ENCODE results near the gene CLIP2.
"Not testable (repeated sequence)": the region's sequence is repeated elsewhere in the genome, so short reads cannot be mapped to it uniquely, and the experiment has no call there.

The CLIP2 gene

DNA sequence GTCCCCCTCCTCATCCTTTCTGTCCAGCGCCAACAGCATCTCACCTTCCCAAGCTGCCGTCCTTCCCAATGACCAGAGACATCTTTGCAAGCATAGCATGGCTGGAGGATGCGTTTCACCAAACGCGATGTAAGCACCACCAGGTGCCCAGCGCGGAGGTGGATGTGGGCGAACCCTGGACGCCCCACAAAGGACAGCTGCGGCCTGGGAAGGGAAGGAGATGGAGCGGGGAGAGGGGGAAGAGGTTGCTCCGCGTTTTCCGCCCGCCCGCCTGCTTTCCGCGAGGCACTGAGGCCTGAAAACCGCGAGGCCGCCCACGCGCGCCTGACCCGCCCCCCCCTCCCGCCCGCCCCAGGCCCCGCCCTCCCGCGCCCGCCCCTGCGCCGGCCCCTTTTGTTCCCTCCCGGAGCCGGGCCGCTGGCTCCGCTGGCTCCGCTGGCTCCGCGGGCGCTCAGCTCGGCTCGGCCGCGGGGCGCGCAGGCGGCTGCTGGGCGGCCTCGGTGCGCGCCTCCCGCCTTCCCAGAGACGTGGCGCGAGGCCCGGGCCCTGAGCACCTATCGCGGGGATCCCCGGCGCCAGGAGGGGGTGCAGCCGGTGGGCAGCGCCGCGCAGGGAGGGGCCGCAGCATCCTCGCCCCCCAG lies at the start of gene CLIP2:
Gene CLIP2, plus strand, starts transcription at position 390 of the 641 bp plus-strand sequence. CDS start 28,140 bp downstream, outside the sequence.
- DNase-seq, result peak; percentile 70

DNA sequence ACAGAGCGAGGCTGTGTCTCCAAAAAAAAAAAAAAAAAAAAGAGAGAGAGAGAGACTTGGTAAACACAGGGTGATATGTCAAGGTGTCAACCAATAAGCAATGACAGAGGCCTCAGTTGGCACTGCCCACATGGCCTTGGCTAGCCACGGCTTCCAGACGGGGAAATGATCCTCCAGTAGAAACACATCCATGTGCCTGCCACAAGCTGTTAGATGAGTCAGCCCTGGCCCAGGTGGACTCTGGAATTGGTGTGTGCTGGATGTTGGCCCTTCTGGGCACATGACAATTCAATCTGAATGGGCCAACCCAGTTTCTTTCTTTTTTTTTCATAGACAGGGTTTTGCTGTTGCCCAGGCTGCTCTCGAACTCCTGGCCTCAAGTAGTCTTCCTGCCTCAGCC lies 48.7 kb upstream of the CLIP2 start:
- no peak for DNase-seq

DNA sequence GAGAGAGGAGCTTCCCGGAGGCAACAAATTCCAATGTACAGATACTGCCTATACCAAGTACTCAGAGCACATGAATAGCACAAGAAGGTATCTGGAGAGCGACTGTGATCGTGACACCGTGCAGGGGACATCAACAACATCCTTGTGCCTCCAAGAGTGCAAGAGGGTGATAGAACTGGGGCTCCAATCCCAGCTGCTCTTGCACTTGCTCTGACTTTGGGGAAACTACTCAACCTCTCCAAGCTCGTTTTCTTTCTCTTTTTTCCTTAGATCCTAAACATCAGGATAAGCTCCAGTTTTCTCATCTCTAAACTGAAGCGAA lies 47.1 kb upstream of the CLIP2 start:
- DNase-seq, result no peak

DNA sequence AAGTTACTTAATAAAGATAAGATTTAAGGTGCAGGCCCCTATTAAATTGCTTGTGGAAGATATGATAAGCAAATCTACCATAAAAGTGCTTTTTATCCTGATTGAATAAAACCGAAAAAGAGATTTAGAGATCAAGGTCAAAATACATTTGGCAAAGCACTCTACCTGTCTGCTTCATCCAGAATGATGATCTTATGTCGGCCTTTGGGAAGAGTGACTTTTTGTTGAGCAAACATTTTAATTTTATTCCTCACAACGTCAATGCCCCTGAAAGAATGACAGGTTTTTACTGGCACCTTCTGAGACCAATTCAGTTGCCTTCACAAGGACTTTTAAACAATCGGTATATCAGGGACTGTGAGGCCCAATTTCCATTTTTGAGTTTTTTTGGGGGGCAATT lies 42.7 kb upstream of the CLIP2 start:
- no peak for DNase-seq

DNA sequence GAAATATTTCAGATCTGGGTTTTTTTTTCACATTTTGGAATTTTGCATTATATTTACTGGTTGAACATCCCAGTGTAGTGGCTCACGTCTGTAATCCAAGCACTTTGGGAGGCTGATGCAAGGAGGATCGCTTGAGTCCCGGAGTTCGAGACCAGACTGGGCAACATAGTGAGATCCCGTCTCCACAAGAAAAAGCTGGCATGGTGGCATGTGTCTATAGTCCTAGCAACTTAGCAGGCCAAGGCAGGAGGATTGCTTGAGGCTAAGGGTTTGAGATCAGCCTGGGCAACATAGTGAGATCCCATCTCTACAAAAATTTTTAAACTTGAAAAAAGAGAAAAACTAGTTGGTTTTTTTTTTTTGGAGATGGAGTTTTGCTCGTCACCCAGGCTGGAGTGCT lies 41.1 kb upstream of the CLIP2 start:
- no peak for DNase-seq

DNA sequence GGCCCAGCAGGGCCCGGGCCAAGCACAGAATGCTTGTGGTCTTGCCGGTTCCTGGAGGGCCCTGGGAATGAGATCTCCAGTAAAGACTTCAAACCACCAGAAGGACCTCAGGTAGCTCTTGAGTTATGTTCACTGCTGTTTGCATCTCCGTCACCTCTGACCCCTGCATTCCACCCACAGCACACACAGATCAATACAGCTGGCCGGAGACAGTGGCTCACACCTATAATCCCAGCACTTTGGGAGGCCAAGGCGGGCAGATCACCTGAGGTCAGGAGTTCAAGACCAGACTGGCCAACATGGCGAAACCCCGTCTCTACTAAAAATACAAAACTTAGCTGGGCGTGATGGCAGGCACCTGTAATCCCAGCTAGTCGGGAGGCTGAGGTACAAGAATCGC lies 40.1 kb upstream of the CLIP2 start:
- not testable (repeated sequence) for DNase-seq

DNA sequence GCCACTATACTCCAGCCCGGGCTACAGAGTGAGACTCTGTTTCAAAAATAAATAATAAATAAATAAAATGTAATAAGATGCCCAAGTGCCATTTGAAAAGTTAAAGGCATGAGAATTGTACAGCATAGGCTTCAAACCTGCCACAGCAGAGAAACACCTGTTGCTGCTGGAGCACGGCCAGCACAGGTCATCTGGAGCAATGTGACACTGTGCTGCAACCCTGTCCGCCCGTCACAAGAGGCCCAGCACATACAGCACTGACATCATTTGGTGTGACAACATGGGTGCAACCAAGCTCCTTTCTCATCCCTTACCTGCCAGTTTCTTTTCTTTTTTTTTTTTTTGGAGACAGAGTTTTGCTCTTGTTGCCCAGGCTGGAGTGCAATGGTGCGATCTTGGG lies 36.3 kb upstream of the CLIP2 start:
- DNase-seq, result no peak

DNA sequence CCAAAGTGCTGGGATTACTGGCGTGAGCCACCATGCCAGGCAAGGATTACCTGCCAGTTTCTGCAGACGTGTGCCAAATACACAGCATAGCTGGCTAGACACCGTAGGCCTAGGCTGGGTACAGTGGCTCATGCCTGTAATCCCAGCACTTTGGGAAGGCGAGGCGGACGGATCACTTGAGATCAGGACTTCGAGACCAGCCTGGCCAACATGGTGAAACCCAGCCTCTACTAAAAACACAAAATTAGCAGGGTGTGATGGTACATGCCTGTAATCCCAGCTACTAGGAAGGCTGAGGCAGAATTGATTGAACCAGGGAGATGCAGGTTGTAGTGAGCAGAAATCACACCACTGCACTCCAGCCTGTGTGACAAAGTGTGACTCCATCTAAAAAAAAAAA lies 35.9 kb upstream of the CLIP2 start:
- no peak for DNase-seq

DNA sequence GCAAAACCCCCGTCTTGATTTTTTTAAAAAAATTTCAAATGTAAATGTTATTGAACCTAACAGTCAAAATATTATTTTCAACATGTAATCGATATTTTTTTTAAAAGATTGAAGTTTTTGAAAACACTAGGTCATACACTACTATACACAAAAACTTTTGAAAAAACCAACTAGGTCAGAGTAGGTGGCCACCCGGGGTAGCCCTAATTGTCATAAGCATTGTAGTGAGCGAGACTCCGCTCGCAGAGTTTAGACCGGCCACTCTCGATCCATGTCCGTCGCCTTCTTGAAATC lies 35.4 kb upstream of the CLIP2 start:
- DNase-seq, result no peak

DNA sequence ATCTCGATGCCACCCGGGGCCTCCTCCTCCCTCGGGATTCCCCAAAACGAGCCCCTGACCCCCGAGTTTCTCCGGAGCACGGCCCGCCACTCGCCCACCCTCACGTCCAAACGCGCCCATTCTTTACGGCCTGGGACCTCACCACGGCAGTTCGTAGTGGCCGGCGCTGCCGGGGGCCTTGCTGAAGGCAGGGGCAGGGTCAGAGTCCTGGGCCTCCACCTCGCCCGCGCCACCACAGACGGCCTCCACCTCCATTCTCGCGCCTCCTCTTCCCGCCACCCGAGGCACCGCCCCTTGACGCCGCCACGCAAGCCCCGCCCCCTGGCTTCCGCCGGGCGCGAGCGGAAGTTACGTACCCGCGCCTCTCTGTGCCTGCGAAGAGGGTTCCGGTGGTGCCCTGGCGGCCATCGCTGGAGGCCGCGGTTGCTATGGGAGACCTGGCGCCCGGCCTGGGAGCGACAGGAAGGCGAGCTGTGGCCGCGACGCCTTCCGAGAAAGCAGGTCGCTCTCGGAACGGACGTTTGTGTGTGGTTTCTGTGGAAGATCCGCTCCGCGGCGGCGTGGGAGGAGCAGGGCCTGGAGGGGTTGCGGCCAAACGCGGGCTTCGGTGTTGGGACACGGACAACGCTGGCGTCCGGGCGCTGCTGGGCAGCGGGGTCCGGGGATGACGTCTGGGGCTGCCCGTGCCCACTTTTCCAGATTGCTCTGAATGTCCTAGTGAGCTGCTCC lies 34.9 kb upstream of the CLIP2 start, which contains the start of gene RFC2:
Gene RFC2, minus strand, starts transcription at position 271 of the 729 bp plus-strand sequence. Its CDS starts 16 bp downstream, at position 255.
- peak; percentile 78 for DNase-seq

DNA sequence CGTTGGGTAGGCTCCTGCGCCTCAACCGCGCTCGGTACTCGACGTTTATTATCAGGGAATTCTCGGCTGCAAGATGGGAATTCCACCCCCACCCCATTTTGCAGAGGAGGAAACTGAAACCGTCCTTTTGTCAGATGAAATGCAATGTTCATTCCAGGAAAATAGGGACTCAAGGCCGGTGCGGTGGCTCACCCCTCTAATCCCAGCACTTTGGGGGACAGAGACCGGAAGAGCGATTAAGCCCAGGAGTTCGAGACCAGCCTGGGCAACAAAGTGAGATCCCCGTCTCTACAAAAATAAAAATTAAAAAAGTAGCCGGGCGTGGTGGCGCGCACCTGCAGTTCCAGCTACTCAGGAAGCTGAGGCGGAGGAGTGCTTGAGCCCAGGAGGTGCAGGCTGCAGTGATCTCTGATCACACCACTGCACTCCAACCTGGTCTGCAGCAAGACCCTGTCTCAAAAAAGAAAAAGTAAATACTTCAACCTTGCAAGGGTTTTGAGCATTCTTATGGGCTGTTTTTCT lies 34.3 kb upstream of the CLIP2 start:
- DNase-seq, result no peak

DNA sequence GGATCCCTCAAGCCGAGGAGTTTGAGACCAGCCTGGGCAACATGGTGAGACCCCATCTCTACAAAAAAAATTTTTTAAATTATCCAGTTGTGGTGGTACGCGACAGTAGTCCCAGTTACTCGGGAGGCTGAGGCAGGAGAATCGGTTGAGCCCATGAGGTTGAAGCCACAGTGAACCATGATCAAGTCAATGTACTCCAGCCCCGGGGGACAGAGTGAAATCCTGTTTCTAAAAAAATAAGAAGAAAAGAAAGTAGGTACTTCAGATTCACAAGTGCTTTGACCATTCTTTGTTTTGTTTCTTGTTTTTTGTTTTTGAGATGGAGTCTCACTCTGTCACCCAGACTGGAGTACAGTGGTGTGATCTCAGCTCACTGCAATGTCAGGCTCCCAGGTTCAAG lies 33.7 kb upstream of the CLIP2 start:
- not testable (repeated sequence) for DNase-seq

DNA sequence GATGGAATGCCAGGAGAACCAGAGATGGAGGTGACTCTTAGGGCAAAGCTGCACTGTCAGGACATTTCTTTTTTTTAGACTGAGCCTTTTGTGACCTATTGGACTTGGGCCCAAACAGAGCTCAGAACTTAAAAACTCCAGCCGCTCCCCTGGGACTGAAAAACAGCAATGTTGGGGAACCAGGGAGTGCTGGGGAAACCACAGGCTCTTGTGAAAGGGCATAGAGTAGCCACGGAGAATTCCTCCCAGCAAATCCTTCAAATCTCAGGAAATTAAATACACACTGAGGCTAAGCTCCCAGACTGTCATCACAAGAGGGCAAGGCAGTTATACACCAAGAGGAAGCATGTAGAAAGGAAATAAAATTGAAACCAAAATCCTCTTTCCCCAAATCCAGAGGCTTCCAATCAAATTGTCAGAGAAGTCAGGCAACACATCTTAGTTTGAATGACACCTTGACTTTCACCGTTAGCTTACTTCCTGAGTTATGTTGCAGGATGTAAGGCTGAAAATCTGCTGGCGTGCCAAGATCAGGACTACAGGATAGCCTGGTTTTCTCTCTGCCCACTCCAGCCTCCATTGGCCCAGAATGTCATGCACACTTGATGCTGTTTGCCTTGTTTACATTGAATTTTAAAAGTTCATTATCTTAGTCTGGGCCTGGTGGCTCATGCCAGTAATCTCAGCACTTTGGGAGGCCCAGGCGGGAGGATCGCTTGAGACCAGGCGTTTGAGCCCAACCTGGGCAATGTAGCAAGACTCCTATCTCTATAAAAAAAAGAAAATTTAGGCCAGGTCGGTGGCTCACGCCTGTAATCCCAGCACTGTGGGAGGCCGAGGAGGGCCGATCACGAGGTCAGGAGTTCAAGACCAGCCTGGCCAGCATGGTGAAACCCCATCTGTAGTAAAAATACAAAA lies 32.5 kb upstream of the CLIP2 start:
- no peak for DNase-seq

DNA sequence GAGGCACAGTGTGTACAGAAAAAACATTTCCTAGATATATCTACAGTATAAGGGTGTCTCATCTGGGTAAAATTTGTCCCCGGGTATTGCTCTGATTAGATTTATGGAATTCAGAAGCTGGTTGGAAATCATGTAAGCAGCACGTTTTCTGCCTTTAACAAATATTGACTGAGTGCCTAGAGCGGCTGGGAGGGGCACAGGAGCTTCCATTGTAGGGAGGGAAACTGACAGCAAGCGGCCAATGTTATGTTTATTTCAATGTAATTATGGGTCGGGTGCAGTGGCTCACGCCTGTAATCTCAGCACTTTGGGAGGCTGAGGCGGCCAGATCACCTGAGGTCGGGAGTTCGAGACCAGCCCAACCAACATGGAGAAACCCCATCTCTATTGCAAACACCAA lies 30.6 kb upstream of the CLIP2 start:
- no peak for DNase-seq

DNA sequence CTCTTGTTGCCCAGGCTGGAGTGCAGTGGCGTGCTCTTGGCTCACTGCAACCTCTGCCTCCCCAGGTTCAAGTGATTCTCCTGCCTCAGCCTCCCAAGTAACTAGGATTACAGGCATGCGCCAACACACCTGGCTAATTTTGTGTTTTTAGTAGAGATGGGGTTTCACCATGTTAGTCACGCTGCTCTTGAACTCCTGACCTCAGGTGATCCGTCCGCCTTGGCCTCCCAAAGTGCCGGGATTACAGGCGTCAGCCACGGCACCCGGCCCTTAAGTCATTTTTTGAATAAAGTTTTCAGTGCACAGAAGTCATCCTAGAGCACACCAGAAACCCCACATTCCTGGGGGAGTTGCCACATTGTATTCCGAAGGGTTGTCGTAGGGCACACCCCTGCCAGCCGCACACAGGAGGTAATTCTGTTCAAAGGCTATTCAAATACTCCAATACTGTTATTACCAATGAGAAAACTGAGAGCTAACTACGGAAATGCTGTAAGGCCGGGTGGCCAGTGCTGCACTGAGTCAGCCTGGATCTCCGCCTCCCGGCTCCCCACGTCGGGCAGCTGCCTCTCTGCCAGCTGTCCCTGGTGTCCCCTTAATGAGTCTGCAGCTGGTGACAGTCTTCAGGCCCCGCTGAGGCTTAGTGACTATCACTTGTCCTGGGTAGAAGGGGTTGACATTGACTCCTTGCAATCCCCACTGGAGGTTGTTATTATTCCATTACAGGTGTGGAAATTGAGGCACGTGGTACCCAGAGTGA lies 26.4 kb upstream of the CLIP2 start:
- DNase-seq, result no peak

DNA sequence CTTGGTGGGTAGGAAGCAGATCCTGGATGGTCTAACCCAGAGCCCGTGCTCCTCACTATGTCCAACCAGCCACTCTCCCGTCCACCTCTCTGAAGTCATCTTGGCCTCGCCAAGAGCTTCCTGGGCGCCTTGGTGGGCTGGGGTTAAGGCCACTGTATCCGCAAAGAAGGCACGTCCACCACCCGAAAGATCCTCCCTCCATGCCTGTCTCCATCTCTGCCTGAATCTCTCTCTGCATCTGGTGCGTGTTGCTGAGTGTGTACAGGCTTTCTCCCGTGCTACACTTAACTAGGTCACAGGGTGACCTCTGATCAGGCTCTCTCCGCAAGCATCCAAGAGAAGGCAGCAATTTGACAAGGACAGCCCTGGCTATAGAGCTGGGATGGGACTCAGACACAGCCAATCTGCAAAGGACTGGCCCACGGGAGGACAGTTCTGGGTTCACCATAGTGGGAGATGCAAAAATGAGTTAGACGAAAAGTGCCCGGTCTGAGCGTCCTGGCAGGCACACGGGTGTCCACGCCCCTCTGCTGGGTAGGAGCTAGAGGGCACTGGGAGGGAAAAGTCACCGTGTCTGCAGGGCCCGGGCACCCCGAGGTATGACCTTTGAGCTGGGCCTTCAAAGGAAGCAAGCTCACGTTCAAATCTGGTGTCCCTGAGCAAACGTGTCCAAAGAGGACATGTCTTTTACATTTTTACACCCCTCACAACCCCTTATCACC lies 25.6 kb upstream of the CLIP2 start:
- DNase-seq, result no peak

DNA sequence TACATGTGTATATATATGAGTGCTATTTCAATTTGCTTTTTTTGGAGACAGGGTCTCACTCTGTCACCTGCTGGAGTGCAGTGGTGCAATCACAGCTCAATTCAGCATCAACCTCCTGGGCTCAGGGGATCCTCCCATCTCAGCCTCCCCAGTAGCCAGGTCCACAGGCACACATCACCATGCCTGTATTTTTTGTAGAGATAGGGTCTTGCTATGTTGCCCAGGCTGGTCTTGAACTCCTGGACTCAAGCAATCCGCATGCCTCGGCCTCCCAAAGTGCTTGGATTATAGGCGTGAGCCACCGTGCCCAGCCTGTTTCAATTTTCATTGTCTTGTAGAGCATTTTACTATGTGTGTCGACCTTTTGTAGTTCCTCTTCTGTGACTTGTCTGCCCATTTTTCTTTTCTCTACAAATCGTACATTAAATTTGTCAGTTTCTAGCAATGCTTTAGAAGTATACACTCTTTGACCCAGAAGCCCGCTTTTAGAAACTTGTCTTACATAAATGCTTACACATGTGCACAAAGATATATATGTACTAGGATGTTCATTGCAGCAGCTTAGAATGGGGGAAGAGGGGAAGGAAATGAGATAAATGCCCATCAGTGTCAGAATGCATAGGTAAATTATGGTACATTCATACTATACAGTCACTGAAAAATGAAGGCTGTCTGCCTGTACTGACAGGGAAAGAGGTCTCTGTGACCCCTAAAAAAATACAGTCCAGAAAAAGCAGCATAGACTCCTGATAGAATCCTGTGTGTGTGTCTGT lies 22.8 kb upstream of the CLIP2 start:
- no peak for DNase-seq

DNA sequence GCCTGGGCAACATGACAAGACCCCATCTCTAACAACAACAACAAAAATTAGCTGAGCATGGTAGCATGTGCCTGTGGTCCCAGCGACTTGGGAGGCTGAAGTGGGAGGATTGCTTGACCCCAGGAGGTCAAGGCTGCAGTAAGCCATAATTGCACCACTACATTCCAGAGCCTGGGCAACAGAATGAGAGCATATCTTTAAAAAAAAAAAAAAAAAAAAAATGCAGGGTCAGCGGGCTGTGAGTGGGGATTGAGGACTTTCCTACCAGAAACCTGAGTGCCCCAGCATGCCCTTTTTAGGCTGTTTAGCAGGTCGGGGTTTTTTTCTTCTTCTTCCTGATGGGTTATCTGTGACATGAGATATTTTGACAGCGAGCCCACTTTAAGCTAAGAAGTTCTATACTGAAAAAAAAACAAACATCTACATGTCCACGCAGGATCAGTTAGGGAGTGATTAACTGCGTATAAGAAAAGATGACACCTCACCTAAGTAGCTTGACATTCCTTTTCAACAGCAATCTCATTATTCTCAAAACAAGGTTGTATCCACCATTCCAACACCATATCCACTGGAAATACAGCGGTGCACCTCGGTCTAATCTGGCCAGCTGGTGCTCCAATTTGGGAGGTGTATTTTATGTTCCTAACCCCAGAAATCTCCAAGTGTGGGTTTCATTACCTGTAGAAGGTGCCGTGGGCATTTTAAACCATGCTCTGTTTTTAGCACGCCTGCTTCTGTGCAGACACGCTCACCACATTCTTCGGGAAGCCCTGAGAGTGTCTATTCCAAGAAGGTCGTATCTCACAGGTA lies 21.2 kb upstream of the CLIP2 start:
- no peak for DNase-seq

DNA sequence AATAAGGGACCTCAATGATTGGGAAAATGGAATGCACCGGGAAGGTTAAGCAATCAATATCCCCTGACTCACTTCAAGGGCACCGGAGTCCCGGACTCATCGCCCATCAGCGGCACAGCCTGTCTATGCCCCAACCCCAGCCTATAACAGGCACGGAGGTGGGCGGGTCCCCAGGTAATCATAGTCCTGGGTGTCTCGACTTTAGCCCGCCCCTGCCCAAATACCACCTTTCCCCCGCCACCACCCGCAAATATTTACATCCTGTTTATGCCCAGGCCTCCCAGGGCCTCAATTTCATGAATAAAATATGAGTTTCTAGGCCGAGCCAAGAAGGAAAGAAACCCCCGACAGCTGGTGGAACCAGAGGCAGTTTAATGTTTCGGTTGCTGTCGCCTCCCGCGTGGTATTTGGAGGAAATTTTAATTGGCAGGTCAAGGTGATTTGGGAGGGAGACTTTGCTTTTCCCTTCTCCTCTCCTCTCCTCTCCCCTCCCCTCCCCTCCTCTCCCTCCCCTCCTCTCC lies 19.4 kb upstream of the CLIP2 start:
- DNase-seq, result peak; percentile 61

DNA sequence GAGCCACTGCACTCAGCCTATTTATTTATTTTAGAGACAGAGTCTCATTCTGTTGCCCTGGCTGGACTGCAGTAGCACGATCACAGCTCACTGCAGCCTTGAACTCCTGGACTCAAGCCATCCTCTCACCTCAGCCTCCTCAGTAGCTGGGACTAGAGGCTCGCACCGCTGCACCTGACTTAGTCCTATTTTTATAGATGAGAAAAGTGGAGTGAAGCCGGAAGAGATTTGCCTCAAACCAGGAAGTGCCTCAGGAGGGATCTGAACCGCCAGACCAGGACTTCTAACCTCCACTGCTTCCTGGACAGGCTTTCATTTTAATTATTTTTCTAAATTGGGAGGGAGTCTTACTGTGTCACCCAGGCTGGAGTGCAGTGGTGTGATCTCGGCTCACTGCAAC lies 17.5 kb upstream of the CLIP2 start:
- DNase-seq, result no peak
